Mesothelial cell of epicardium (in vitro differentiated cells): ENCODE results near the gene KMT2B. TPM values are rescaled to one million over a fixed set of nuclear protein-coding genes. Genes with fewer than 3 reads are reported as not detected.

Source experiments
- DNase-seq, 2 experiments: peaks; one replicate each; pipeline ENCODE4 v3.0.0; 2021; ENCODE audit warnings: low spot score in 2 of 2; ENCODE audit not compliant: unreplicated experiment in 2 of 2
- H3K27ac Mint-ChIP-seq: 2 replicates; pipeline ENCODE4 v1.8.0; 2021; ENCODE audit warnings: mixed read lengths
- H3K27me3 Mint-ChIP-seq: 2 replicates; pipeline ENCODE4 v1.8.0; 2021; ENCODE audit warnings: low read depth, mixed read lengths
- H3K36me3 Mint-ChIP-seq: 2 replicates; pipeline ENCODE4 v1.8.0; 2021; ENCODE audit warnings: mixed read lengths
- H3K4me1 Mint-ChIP-seq: 2 replicates; pipeline ENCODE4 v1.8.0; 2021; ENCODE audit warnings: mixed read lengths
- H3K4me3 Mint-ChIP-seq: 2 replicates; pipeline ENCODE4 v1.8.0; 2021; ENCODE audit warnings: mild to moderate bottlenecking, moderate library complexity, mixed read lengths
- H3K9me3 Mint-ChIP-seq: 2 replicates; pipeline ENCODE4 v1.8.0; 2021; ENCODE audit warnings: mixed read lengths
- CTCF ChIP-seq: fragments of 200-600 bp; sonication (generic); IDR thresholded peaks from one replicate; pipeline ENCODE4 v1.5.0; 2021; ENCODE audit warnings: antibody characterized with exemption; ENCODE audit not compliant: unreplicated experiment
- total RNA-seq: library from RNA; stranded (reverse); gene quantifications from 3 replicates; pipeline ENCODE4 v1.2.1, GENCODE V29; 2021

The KMT2B gene
- total RNA-seq, 1 donor from 2014 or later, result 62.7 TPM

GRCh38 chr19:35739275-35740107 is 21.7 kb downstream of the KMT2B start:
- peaks cover 23% of the 10 kb centered on the region for H3K36me3 Mint-ChIP-seq
- H3K27ac Mint-ChIP-seq, result no peak overlapping the region
- no peak for DNase-seq
- no peaks in the 10 kb centered on the region for H3K27me3 Mint-ChIP-seq
- H3K4me1 Mint-ChIP-seq, result peaks cover 11% of the 10 kb centered on the region
- TF ChIP-seq CTCF, result no peak
- H3K9me3 Mint-ChIP-seq, result no peaks in the 10 kb centered on the region
- peak overlapping the region; percentile 49 for H3K4me3 Mint-ChIP-seq

GRCh38 chr19:35740108-35740422 is 22.3 kb downstream of the KMT2B start:
- peaks cover 14% of the 10 kb centered on the region for H3K4me1 Mint-ChIP-seq
- no peak for TF ChIP-seq CTCF
- no peak for DNase-seq
- no peaks in the 10 kb centered on the region for H3K27me3 Mint-ChIP-seq
- H3K9me3 Mint-ChIP-seq, result no peaks in the 10 kb centered on the region
- H3K36me3 Mint-ChIP-seq, result peaks cover 17% of the 10 kb centered on the region
- H3K27ac Mint-ChIP-seq, result no peak overlapping the region
- peak overlapping the region; percentile 85 for H3K4me3 Mint-ChIP-seq

GRCh38 chr19:35740423-35741202 is 22.8 kb downstream of the KMT2B start:
- TF ChIP-seq CTCF, result no peak
- Mint-ChIP-seq H3K4me3 (peak overlapping the region; percentile 85), H3K9me3 (no peaks in the 10 kb centered on the region), H3K27ac (peak overlapping the region; percentile 97), H3K27me3 (no peaks in the 10 kb centered on the region), H3K36me3 (peaks cover 17% of the 10 kb centered on the region), H3K4me1 (peaks cover 16% of the 10 kb centered on the region)
- DNase-seq, result peak; percentile 98

- DNase-seq, result no peak
- H3K27me3 Mint-ChIP-seq, result no peaks in the 10 kb centered on the region
- TF ChIP-seq CTCF, result no peak
- peaks cover 21% of the 10 kb centered on the region for H3K4me1 Mint-ChIP-seq
- H3K9me3 Mint-ChIP-seq, result no peaks in the 10 kb centered on the region
- H3K4me3 Mint-ChIP-seq, result peak overlapping the region; percentile 85
- peaks cover 16% of the 10 kb centered on the region for H3K36me3 Mint-ChIP-seq
- peak overlapping the region; percentile 97 for H3K27ac Mint-ChIP-seq
Measured at GRCh38 chr19:35741203-35741515, 23.4 kb downstream of the KMT2B start.

- peak within 1 kb of the TSS; percentile 43 for H3K27ac Mint-ChIP-seq
- no peaks in the 10 kb centered on the region for H3K9me3 Mint-ChIP-seq
- no peak for TF ChIP-seq CTCF
- DNase-seq, result no peak
- peak within 1 kb of the TSS; percentile 26 for H3K4me3 Mint-ChIP-seq
- H3K36me3 Mint-ChIP-seq, result peaks cover 11% of the 10 kb centered on the region
- no peaks in the 10 kb centered on the region for H3K27me3 Mint-ChIP-seq
- peaks cover 26% of the 10 kb centered on the region for H3K4me1 Mint-ChIP-seq
Measured at GRCh38 chr19:35742121-35742724, 24.4 kb downstream of the KMT2B start, which contains the start of gene IGFLR1. IGFLR1 (minus strand) TSS chr19:35742452; CDS start chr19:35741180, 1,272 bp downstream.
